ENCODE results near the gene HIVEP3. TPM values are rescaled to one million over a fixed set of nuclear protein-coding genes. Genes with fewer than 3 reads are reported as not detected.

Gene HIVEP3
- total RNA-seq, 1 experiment from 2014 or later = 1.4 TPM

GRCh38 chr1:41955461-41956159, 36.9 kb upstream of the HIVEP3 start:
- H3K56ac ChIP-seq (ENCODE audit: insufficient read length, low read depth, low read length) = no peak overlapping the region
- no peak overlapping the region for H3K4ac ChIP-seq (ENCODE audit: low read depth, low read length)
- H2BK120ac ChIP-seq (ENCODE audit: low read depth, low read length, poor library complexity, severe bottlenecking) = no peak overlapping the region
- Mint-ChIP-seq H3K27ac (no peak overlapping the region; a peak in 1 of 7 replicates), H3K36me3 (ENCODE audit: insufficient read depth in 1 of 3, low read depth in 3 of 3) (no peaks in the 10 kb centered on the region; a peak in 1 of 7 replicates), H3K4me1 (peaks cover 21 to 24% of the 10 kb centered on the region in 2 experiments), H3K9me3 (no peaks in the 10 kb centered on the region; a peak in 1 of 5 replicates), H3K27me3 (ENCODE audit: low read depth) (no peaks in the 10 kb centered on the region; the same call in 1 of the 2 replicates), H3K4me3 (no peak overlapping the region)
- H2BK20ac ChIP-seq (ENCODE audit: low read depth, low read length, poor library complexity, severe bottlenecking) = no peak overlapping the region
- H2BK5ac ChIP-seq (ENCODE audit: insufficient read length, low read length) = no peak overlapping the region
- no peak overlapping the region for H4K5ac ChIP-seq (ENCODE audit: insufficient read length, low read depth, low read length)
- no CpG with 5 or more reads among the region's 9 CpGs for WGBS (ENCODE audit: extremely low coverage, insufficient read length, low lambda C conversion rate)
- no peak overlapping the region for H2AK5ac ChIP-seq (ENCODE audit: insufficient read length, low read length)
- H4K8ac ChIP-seq (replicated peaks; ENCODE audit: insufficient read length, low read depth, low read length) = no peak overlapping the region
- H3K23ac ChIP-seq (ENCODE audit: insufficient read length, low read depth, low read length) = no peak overlapping the region
- H2BK15ac ChIP-seq (ENCODE audit: low read depth, low read length) = no peak overlapping the region
- H3K27ac ChIP-seq (ENCODE audit: insufficient read length, low read depth, low read length) = no peak overlapping the region
- no peaks in the 10 kb centered on the region for H3K79me2 ChIP-seq (ENCODE audit: insufficient read depth, low read length)
- H2BK12ac ChIP-seq (ENCODE audit: insufficient read length, low read depth, low read length) = no peak overlapping the region
- H3K4me2 ChIP-seq (ENCODE audit: insufficient read depth, insufficient read length, low read length) = no peak overlapping the region
- no peak overlapping the region for H4K91ac ChIP-seq (ENCODE audit: insufficient read length, low read depth, low read length)
- no peaks in the 10 kb centered on the region; the same call in 1 of the 2 replicates for H3K27me3 ChIP-seq (ENCODE audit: insufficient read depth, low read length)
- no peak overlapping the region for H3K18ac ChIP-seq (ENCODE audit: insufficient read length, low read depth, low read length)
- no peaks in the 10 kb centered on the region for H4K20me1 ChIP-seq (ENCODE audit: control insufficient read depth, insufficient read depth, insufficient read length)
- H3K23me2 ChIP-seq (ENCODE audit: insufficient read length, low read depth, low read length, poor library complexity, severe bottlenecking) = no peaks in the 10 kb centered on the region
- H3T11ph ChIP-seq (ENCODE audit: low read length) = no peak overlapping the region
- no peak for DNase-seq
- peaks cover 2% of the 10 kb centered on the region; the same call in 1 of the 2 replicates for H3K4me1 ChIP-seq (ENCODE audit: insufficient read depth, low read length)
- no peaks in the 10 kb centered on the region for H3K79me1 ChIP-seq (ENCODE audit: insufficient read depth, low read depth, low read length, poor library complexity, severe bottlenecking)
- H3K9me3 ChIP-seq (ENCODE audit: control insufficient read depth, low read depth, low read length) = no peaks in the 10 kb centered on the region
- TF ChIP-seq, protein P1, sequence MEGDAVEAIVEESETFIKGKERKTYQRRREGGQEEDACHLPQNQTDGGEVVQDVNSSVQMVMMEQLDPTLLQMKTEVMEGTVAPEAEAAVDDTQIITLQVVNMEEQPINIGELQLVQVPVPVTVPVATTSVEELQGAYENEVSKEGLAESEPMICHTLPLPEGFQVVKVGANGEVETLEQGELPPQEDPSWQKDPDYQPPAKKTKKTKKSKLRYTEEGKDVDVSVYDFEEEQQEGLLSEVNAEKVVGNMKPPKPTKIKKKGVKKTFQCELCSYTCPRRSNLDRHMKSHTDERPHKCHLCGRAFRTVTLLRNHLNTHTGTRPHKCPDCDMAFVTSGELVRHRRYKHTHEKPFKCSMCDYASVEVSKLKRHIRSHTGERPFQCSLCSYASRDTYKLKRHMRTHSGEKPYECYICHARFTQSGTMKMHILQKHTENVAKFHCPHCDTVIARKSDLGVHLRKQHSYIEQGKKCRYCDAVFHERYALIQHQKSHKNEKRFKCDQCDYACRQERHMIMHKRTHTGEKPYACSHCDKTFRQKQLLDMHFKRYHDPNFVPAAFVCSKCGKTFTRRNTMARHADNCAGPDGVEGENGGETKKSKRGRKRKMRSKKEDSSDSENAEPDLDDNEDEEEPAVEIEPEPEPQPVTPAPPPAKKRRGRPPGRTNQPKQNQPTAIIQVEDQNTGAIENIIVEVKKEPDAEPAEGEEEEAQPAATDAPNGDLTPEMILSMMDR (conservative IDR thresholded peaks at IDR 0.05) = no peak
- H3K9ac ChIP-seq (ENCODE audit: extremely low read depth, insufficient read length, low read length) = no peak overlapping the region
- no peak overlapping the region for H3K14ac ChIP-seq (ENCODE audit: insufficient read depth, low read length)
- no peak overlapping the region for H2AFZ ChIP-seq (ENCODE audit: low read length)

Measured in H9 (cell line).